GM13976 (cell line): ENCODE measurements around the gene PACSIN3.
"Not testable (repeated sequence)": the region's sequence is repeated elsewhere in the genome, so short reads cannot be mapped to it uniquely, and the experiment has no call there.

ENCODE experiments used
- DNase-seq: peaks from one replicate; pipeline ENCODE4 v3.0.0; 2012; ENCODE audit warnings: low spot score
- in situ Hi-C: fragments of 300-500 bp; cut with MboI; formaldehyde crosslinking; loops from one replicate; pipeline ENCODE4 v1.12.0; 2022; ENCODE audit warnings: low sequenced_read_pairs, mixed read lengths, inconsistent platforms; ENCODE audit not compliant: unreplicated experiment
- TF ChIP-seq, protein P1 (sequence below): IDR thresholded peaks from 2 replicates; pipeline ENCODE4 v1.5.1; 2012; ENCODE audit warnings: borderline replicate concordance, mild to moderate bottlenecking; ENCODE audit not compliant: insufficient read depth; ENCODE audit errors: extremely low read depth, missing control alignments, control extremely low read depth

Gene PACSIN3

GRCh38 chr11:47212938-47213337, 26.7 kb upstream of the PACSIN3 start:
- TF ChIP-seq, protein P1, sequence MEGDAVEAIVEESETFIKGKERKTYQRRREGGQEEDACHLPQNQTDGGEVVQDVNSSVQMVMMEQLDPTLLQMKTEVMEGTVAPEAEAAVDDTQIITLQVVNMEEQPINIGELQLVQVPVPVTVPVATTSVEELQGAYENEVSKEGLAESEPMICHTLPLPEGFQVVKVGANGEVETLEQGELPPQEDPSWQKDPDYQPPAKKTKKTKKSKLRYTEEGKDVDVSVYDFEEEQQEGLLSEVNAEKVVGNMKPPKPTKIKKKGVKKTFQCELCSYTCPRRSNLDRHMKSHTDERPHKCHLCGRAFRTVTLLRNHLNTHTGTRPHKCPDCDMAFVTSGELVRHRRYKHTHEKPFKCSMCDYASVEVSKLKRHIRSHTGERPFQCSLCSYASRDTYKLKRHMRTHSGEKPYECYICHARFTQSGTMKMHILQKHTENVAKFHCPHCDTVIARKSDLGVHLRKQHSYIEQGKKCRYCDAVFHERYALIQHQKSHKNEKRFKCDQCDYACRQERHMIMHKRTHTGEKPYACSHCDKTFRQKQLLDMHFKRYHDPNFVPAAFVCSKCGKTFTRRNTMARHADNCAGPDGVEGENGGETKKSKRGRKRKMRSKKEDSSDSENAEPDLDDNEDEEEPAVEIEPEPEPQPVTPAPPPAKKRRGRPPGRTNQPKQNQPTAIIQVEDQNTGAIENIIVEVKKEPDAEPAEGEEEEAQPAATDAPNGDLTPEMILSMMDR = no peak
- DNase-seq = no peak
- in situ Hi-C loops = no loop called here

DNA sequence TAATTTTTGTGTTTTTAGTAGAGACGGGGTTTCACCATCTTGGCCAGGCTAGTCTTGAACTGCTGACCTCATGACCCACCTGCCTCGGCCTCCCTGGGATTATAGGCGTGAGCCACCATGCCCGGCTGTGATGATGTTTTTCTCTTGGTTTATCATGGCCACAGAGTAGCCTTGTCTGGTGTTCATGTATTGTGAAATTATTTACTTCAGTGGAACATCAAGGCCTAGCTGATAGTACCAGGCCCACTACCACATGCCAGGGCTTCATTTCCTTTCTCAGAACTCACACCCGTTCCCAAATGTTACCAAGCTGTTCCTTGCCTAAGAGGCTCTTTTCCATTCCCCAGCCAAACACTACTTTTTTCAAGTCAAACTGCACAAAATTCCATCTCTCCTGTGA, 22.4 kb upstream of the PACSIN3 start:
- in situ Hi-C loops = no loop called here
- DNase-seq = no peak
- TF ChIP-seq, protein P1 = no peak

DNA sequence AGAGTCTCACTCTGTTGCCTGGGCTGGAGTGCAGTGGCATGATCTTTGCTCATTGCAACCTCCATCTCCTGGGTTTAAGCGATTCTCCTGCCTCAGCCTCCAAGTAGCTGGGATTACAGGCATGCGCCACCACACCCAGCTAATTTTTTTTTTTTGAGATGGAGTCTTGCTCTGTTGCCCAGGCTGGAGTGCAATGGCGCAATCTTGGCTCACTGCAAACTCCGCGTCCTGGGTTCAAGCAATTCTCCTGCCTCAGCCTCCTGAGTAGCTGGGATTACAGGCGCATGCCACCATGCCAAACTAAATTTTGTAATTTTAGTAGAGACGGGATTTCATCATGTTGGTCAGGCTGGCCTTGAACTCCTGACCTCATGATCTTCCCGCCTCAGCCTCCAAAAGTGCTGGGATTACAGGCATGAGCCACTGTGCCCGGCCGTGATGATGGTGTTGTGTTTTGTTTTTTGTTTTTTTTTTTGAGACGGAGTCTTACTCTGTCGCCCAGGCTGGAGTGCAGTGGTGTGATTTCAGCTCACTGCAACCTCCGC, 21.8 kb upstream of the PACSIN3 start:
- DNase-seq, in situ Hi-C loops: not testable (repeated sequence)

DNA sequence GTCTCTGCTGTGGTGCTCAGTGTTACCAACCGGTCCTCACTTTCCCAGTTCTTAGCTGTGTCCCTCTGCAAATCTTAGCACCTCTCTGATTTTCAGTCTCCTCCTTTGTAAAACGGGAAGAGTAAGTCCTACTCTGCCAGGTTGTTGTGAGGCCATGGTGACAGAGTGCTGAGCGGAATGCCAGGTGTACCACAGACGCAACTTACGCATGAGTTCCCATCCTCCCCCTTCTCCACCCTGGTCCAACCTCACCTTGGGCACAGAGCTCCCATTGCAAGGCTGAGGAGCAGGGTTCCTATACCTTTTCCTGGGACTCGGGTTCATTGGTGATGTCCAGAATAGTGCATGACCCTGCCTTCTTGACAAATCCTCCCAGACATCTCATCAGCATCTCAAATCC, 21.2 kb upstream of the PACSIN3 start:
- in situ Hi-C loops = no loop called here
- TF ChIP-seq, protein P1 = no peak
- DNase-seq = no peak

- DNase-seq, in situ Hi-C loops: not testable (repeated sequence)
These were observed 20.3 kb upstream of the PACSIN3 start for GRCh38 chr11:47206577-47206976.

DNA sequence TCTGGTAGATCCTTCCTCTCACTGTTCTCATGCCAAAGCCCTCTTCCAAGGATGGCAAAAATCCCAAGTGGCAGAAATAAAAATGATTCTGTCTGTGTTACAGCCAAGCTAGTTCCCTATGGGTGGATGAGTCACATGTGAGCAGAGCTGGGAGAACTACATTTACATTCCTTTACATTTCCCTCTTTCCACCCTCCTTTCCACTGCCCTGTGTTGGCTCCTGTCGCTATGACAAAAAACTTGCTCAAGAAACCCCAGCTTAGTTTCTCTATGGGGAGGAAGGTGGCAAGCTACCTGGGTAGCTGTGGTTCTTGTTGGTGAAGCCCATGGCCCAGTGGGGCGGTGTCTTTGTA, 18.4 kb upstream of the PACSIN3 start:
- TF ChIP-seq, protein P1 = no peak
- in situ Hi-C loops = no loop called here
- no peak for DNase-seq

GRCh38 chr11:47202576-47202975, 16.3 kb upstream of the PACSIN3 start:
- in situ Hi-C loops = no loop called here
- TF ChIP-seq, protein P1 = no peak
- no peak for DNase-seq

- TF ChIP-seq, protein P1 = no peak
- no peak for DNase-seq
- in situ Hi-C loops = no loop called here
These were observed 14.8 kb upstream of the PACSIN3 start for GRCh38 chr11:47201015-47201414.

GRCh38 chr11:47198161-47198560, 11.9 kb upstream of the PACSIN3 start:
- in situ Hi-C loops, DNase-seq: not testable (repeated sequence)
